ENCODE data around the gene ZBED1.
"Not testable (repeated sequence)": the region's sequence is repeated elsewhere in the genome, so short reads cannot be mapped to it uniquely, and the experiment has no call there.

ZBED1 gene

GRCh38 chrX:2520539-2520938 is 19.8 kb upstream of the ZBED1 start:
- Histone ChIP-seq H3K27ac (ENCODE audit: low read depth in 2 of 2, low read length in 2 of 2) (no peak overlapping the region), H3K36me3 (ENCODE audit: control insufficient read depth in 2 of 2, insufficient read depth in 2 of 2, low read length in 2 of 2) (no peaks in the 10 kb centered on the region), H3K4me1 (ENCODE audit: control insufficient read depth in 2 of 2, insufficient read depth in 2 of 2, low read length in 2 of 2) (no peaks in the 10 kb centered on the region), H3K4me3 (ENCODE audit: low read length in 2 of 2) (no peak overlapping the region), H3K9me3 (ENCODE audit: control insufficient read depth in 2 of 2, low read length in 2 of 2) (no peaks in the 10 kb centered on the region), H3K9ac (ENCODE audit: low read depth in 1 of 2, low read length in 2 of 2) (no peak overlapping the region), H3K27me3 (ENCODE audit: control insufficient read depth in 2 of 2, insufficient read depth in 2 of 2, low read length in 2 of 2) (no peaks in the 10 kb centered on the region)

- not testable (repeated sequence) for H3K9me3 ChIP-seq (ENCODE audit: control insufficient read depth in 2 of 2, low read length in 2 of 2); H3K36me3 ChIP-seq (ENCODE audit: control insufficient read depth in 2 of 2, insufficient read depth in 2 of 2, low read length in 2 of 2); H3K27ac ChIP-seq (ENCODE audit: low read depth in 2 of 2, low read length in 2 of 2); H3K9ac ChIP-seq (ENCODE audit: low read depth in 1 of 2, low read length in 2 of 2); H3K27me3 ChIP-seq (ENCODE audit: control insufficient read depth in 2 of 2, insufficient read depth in 2 of 2, low read length in 2 of 2); H3K4me3 ChIP-seq (ENCODE audit: low read length in 2 of 2); H3K4me1 ChIP-seq (ENCODE audit: control insufficient read depth in 2 of 2, insufficient read depth in 2 of 2, low read length in 2 of 2)
Observed at GRCh38 chrX:2519638-2520037, 18.9 kb upstream of the ZBED1 start.

- Histone ChIP-seq H3K9me3 (ENCODE audit: control insufficient read depth in 2 of 2, low read length in 2 of 2) (no peaks in the 10 kb centered on the region), H3K4me1 (ENCODE audit: control insufficient read depth in 2 of 2, insufficient read depth in 2 of 2, low read length in 2 of 2) (no peaks in the 10 kb centered on the region), H3K4me3 (ENCODE audit: low read length in 2 of 2) (no peak overlapping the region), H3K36me3 (ENCODE audit: control insufficient read depth in 2 of 2, insufficient read depth in 2 of 2, low read length in 2 of 2) (no peaks in the 10 kb centered on the region), H3K27ac (ENCODE audit: low read depth in 2 of 2, low read length in 2 of 2) (no peak overlapping the region), H3K27me3 (ENCODE audit: control insufficient read depth in 2 of 2, insufficient read depth in 2 of 2, low read length in 2 of 2) (no peaks in the 10 kb centered on the region), H3K9ac (ENCODE audit: low read depth in 1 of 2, low read length in 2 of 2) (no peak overlapping the region)
Observed at GRCh38 chrX:2517055-2517454, 16.3 kb upstream of the ZBED1 start.

- Histone ChIP-seq H3K9me3 (ENCODE audit: control insufficient read depth in 2 of 2, low read length in 2 of 2) (no peaks in the 10 kb centered on the region), H3K36me3 (ENCODE audit: control insufficient read depth in 2 of 2, insufficient read depth in 2 of 2, low read length in 2 of 2) (no peaks in the 10 kb centered on the region), H3K27ac (ENCODE audit: low read depth in 2 of 2, low read length in 2 of 2) (no peak overlapping the region), H3K4me3 (ENCODE audit: low read length in 2 of 2) (no peak overlapping the region), H3K9ac (ENCODE audit: low read depth in 1 of 2, low read length in 2 of 2) (no peak overlapping the region), H3K27me3 (ENCODE audit: control insufficient read depth in 2 of 2, insufficient read depth in 2 of 2, low read length in 2 of 2) (no peaks in the 10 kb centered on the region), H3K4me1 (ENCODE audit: control insufficient read depth in 2 of 2, insufficient read depth in 2 of 2, low read length in 2 of 2) (no peaks in the 10 kb centered on the region)
Observed at GRCh38 chrX:2516623-2517022, 15.8 kb upstream of the ZBED1 start.

- Histone ChIP-seq H3K36me3 (ENCODE audit: control insufficient read depth in 2 of 2, insufficient read depth in 2 of 2, low read length in 2 of 2) (no peaks in the 10 kb centered on the region), H3K9me3 (ENCODE audit: control insufficient read depth in 2 of 2, low read length in 2 of 2) (no peaks in the 10 kb centered on the region), H3K9ac (ENCODE audit: low read depth in 1 of 2, low read length in 2 of 2) (no peak overlapping the region), H3K27me3 (ENCODE audit: control insufficient read depth in 2 of 2, insufficient read depth in 2 of 2, low read length in 2 of 2) (no peaks in the 10 kb centered on the region), H3K27ac (ENCODE audit: low read depth in 2 of 2, low read length in 2 of 2) (no peak overlapping the region), H3K4me3 (ENCODE audit: low read length in 2 of 2) (no peak overlapping the region), H3K4me1 (ENCODE audit: control insufficient read depth in 2 of 2, insufficient read depth in 2 of 2, low read length in 2 of 2) (peaks cover 0 to 3% of the 10 kb centered on the region in 2 donors)
Observed at GRCh38 chrX:2514131-2514530, 13.4 kb upstream of the ZBED1 start.

GRCh38 chrX:2513121-2513664 is 12.4 kb upstream of the ZBED1 start:
- Histone ChIP-seq H3K4me3 (ENCODE audit: low read length in 2 of 2) (no peak overlapping the region), H3K27me3 (ENCODE audit: control insufficient read depth in 2 of 2, insufficient read depth in 2 of 2, low read length in 2 of 2) (no peaks in the 10 kb centered on the region), H3K9me3 (ENCODE audit: control insufficient read depth in 2 of 2, low read length in 2 of 2) (no peaks in the 10 kb centered on the region), H3K27ac (ENCODE audit: low read depth in 2 of 2, low read length in 2 of 2) (no peak overlapping the region), H3K36me3 (ENCODE audit: control insufficient read depth in 2 of 2, insufficient read depth in 2 of 2, low read length in 2 of 2) (no peaks in the 10 kb centered on the region), H3K9ac (ENCODE audit: low read depth in 1 of 2, low read length in 2 of 2) (no peak overlapping the region), H3K4me1 (ENCODE audit: control insufficient read depth in 2 of 2, insufficient read depth in 2 of 2, low read length in 2 of 2) (peaks cover 0 to 7% of the 10 kb centered on the region in 2 donors)

GRCh38 chrX:2512501-2512900 is 11.7 kb upstream of the ZBED1 start:
- Histone ChIP-seq H3K4me1 (ENCODE audit: control insufficient read depth in 2 of 2, insufficient read depth in 2 of 2, low read length in 2 of 2) (peaks cover 0 to 9% of the 10 kb centered on the region in 2 donors), H3K9me3 (ENCODE audit: control insufficient read depth in 2 of 2, low read length in 2 of 2) (no peaks in the 10 kb centered on the region), H3K27ac (ENCODE audit: low read depth in 2 of 2, low read length in 2 of 2) (no peak overlapping the region), H3K4me3 (ENCODE audit: low read length in 2 of 2) (no peak overlapping the region), H3K36me3 (ENCODE audit: control insufficient read depth in 2 of 2, insufficient read depth in 2 of 2, low read length in 2 of 2) (no peaks in the 10 kb centered on the region), H3K27me3 (ENCODE audit: control insufficient read depth in 2 of 2, insufficient read depth in 2 of 2, low read length in 2 of 2) (no peaks in the 10 kb centered on the region), H3K9ac (ENCODE audit: low read depth in 1 of 2, low read length in 2 of 2) (no peak overlapping the region)

- Histone ChIP-seq H3K9ac (ENCODE audit: low read depth in 1 of 2, low read length in 2 of 2) (no peak overlapping the region), H3K9me3 (ENCODE audit: control insufficient read depth in 2 of 2, low read length in 2 of 2) (no peaks in the 10 kb centered on the region), H3K36me3 (ENCODE audit: control insufficient read depth in 2 of 2, insufficient read depth in 2 of 2, low read length in 2 of 2) (no peaks in the 10 kb centered on the region), H3K27me3 (ENCODE audit: control insufficient read depth in 2 of 2, insufficient read depth in 2 of 2, low read length in 2 of 2) (no peaks in the 10 kb centered on the region), H3K4me3 (ENCODE audit: low read length in 2 of 2) (no peak overlapping the region), H3K4me1 (ENCODE audit: control insufficient read depth in 2 of 2, insufficient read depth in 2 of 2, low read length in 2 of 2) (peaks cover 0 to 9% of the 10 kb centered on the region in 2 donors), H3K27ac (ENCODE audit: low read depth in 2 of 2, low read length in 2 of 2) (no peak overlapping the region)
Observed at GRCh38 chrX:2511326-2511725, 10.6 kb upstream of the ZBED1 start.

GRCh38 chrX:2508648-2509335 is 8.0 kb upstream of the ZBED1 start:
- H3K4me3 ChIP-seq (ENCODE audit: low read length in 2 of 2): no peak overlapping the region
- H3K9ac ChIP-seq (ENCODE audit: low read depth in 1 of 2, low read length in 2 of 2): no peak overlapping the region
- no peaks in the 10 kb centered on the region for H3K36me3 ChIP-seq (ENCODE audit: control insufficient read depth in 2 of 2, insufficient read depth in 2 of 2, low read length in 2 of 2)
- no peaks in the 10 kb centered on the region for H3K9me3 ChIP-seq (ENCODE audit: control insufficient read depth in 2 of 2, low read length in 2 of 2)
- H3K4me1 ChIP-seq (ENCODE audit: control insufficient read depth in 2 of 2, insufficient read depth in 2 of 2, low read length in 2 of 2): peaks cover 0 to 9% of the 10 kb centered on the region in 2 donors
- H3K27ac ChIP-seq (ENCODE audit: low read depth in 2 of 2, low read length in 2 of 2): no peak overlapping the region
- no peaks in the 10 kb centered on the region for H3K27me3 ChIP-seq (ENCODE audit: control insufficient read depth in 2 of 2, insufficient read depth in 2 of 2, low read length in 2 of 2)

GRCh38 chrX:2507904-2508627 is 7.3 kb upstream of the ZBED1 start:
- H3K9me3 ChIP-seq (ENCODE audit: control insufficient read depth in 2 of 2, low read length in 2 of 2): no peaks in the 10 kb centered on the region
- H3K9ac ChIP-seq (ENCODE audit: low read depth in 1 of 2, low read length in 2 of 2): no peak overlapping the region
- no peak overlapping the region for H3K4me3 ChIP-seq (ENCODE audit: low read length in 2 of 2)
- H3K27ac ChIP-seq (ENCODE audit: low read depth in 2 of 2, low read length in 2 of 2): no peak overlapping the region
- no peaks in the 10 kb centered on the region for H3K36me3 ChIP-seq (ENCODE audit: control insufficient read depth in 2 of 2, insufficient read depth in 2 of 2, low read length in 2 of 2)
- peaks cover 0 to 9% of the 10 kb centered on the region in 2 donors for H3K4me1 ChIP-seq (ENCODE audit: control insufficient read depth in 2 of 2, insufficient read depth in 2 of 2, low read length in 2 of 2)
- H3K27me3 ChIP-seq (ENCODE audit: control insufficient read depth in 2 of 2, insufficient read depth in 2 of 2, low read length in 2 of 2): no peaks in the 10 kb centered on the region
